ENCODE measurements around the gene GNG7.

The GNG7 gene

DNA sequence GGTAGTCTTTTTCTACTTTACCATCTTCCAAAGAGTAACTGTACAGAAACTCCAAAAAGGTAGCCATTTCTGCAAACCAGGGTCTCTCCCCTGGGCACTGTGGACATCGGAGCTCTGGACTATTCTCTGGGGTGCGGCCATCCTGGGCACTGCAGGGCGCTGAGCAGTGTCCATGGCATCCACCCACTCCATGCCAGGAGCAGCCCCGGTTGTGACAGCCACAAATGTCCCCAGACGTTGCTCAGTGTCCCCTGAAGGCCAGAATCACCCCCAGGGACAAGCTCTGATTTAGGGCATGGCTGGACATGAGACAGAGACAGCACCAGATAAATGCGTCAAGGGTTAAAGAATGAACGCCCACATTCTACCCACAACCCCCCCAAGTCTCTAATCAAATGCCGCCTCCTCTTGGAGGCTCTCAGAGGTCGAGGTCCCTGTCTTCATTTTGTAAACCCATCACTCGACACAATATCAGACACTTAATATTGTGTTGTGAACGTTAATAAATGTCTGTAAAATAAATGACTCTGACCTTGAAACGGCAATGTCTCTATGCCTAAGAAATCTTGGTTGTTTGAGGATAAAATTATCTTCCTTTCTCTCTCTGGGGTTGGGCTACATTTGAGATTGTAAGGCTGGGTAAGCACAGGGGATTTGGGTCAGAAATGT is 8.9 kb downstream of the GNG7 start:
- TF ChIP-seq, protein P1, sequence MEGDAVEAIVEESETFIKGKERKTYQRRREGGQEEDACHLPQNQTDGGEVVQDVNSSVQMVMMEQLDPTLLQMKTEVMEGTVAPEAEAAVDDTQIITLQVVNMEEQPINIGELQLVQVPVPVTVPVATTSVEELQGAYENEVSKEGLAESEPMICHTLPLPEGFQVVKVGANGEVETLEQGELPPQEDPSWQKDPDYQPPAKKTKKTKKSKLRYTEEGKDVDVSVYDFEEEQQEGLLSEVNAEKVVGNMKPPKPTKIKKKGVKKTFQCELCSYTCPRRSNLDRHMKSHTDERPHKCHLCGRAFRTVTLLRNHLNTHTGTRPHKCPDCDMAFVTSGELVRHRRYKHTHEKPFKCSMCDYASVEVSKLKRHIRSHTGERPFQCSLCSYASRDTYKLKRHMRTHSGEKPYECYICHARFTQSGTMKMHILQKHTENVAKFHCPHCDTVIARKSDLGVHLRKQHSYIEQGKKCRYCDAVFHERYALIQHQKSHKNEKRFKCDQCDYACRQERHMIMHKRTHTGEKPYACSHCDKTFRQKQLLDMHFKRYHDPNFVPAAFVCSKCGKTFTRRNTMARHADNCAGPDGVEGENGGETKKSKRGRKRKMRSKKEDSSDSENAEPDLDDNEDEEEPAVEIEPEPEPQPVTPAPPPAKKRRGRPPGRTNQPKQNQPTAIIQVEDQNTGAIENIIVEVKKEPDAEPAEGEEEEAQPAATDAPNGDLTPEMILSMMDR (IDR thresholded peaks at IDR 0.05; ENCODE audit: poor library complexity, severe bottlenecking) = no peak
- Histone ChIP-seq H3K27me3 (ENCODE audit: insufficient read depth, poor library complexity, severe bottlenecking) (no peaks in the 10 kb centered on the region), H3K4me3 (ENCODE audit: severe bottlenecking) (no peak overlapping the region), H3K9me3 (ENCODE audit: severe bottlenecking) (no peaks in the 10 kb centered on the region), H3K4me1 (ENCODE audit: insufficient read depth, poor library complexity, severe bottlenecking) (no peaks in the 10 kb centered on the region), H3K27ac (ENCODE audit: poor library complexity, severe bottlenecking) (no peak overlapping the region), H3K36me3 (ENCODE audit: low read depth) (no peaks in the 10 kb centered on the region)
- ATAC-seq (ENCODE audit: low read depth) (no peak), DNase-seq (ENCODE audit: low spot score) (no peak)

DNA sequence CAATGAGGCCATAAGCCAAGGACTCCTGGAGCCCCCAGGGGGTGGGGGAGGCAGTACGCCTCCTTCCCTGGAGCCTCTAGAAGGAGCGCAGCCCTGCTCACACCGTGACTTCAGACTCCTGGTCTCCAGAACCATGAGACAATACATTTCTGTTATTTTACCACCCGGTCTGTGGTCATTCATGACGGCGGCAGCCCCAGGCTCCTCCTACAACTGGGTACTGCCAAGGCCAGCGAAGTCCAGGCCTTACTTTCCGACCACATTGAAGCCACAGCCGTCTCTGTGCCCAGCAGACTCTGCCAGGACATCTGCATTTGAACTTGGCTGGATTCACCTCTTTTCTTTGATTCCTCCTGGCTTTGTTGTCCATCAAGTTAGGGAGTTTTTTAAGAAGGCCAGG is 10.5 kb downstream of the GNG7 start:
- no peaks in the 10 kb centered on the region for H3K27me3 ChIP-seq (ENCODE audit: insufficient read depth, poor library complexity, severe bottlenecking)
- H3K4me3 ChIP-seq (ENCODE audit: severe bottlenecking) = no peak overlapping the region
- TF ChIP-seq, protein P1 (IDR thresholded peaks at IDR 0.05; ENCODE audit: poor library complexity, severe bottlenecking) = no peak
- H3K9me3 ChIP-seq (ENCODE audit: severe bottlenecking) = no peaks in the 10 kb centered on the region
- H3K4me1 ChIP-seq (ENCODE audit: insufficient read depth, poor library complexity, severe bottlenecking) = no peaks in the 10 kb centered on the region
- DNase-seq (ENCODE audit: low spot score) = no peak
- H3K27ac ChIP-seq (ENCODE audit: poor library complexity, severe bottlenecking) = no peak overlapping the region
- ATAC-seq (ENCODE audit: low read depth) = no peak
- no peaks in the 10 kb centered on the region for H3K36me3 ChIP-seq (ENCODE audit: low read depth)

DNA sequence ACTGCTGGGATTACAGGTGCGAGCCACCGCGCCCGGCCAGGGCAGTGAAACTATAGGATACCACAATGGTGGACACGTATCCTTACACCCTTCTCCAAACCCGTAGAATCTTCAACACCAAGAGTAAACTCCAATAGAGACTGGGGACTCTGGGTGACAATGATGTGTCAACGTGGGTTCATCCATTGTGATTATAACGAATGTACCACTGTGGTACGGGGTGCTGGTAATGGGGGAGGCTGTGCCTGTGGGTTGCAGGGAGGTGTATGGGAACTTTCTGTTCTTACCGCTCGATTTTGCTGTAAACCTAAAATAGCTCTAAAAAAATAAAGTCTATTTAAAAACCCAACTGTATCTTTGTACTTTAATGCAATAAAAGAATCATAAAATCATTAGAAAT is 11.6 kb downstream of the GNG7 start:
- DNase-seq (ENCODE audit: low spot score) (no peak), ATAC-seq (ENCODE audit: low read depth) (no peak)
- Histone ChIP-seq H3K4me3 (ENCODE audit: severe bottlenecking) (no peak overlapping the region), H3K4me1 (ENCODE audit: insufficient read depth, poor library complexity, severe bottlenecking) (no peaks in the 10 kb centered on the region), H3K27me3 (ENCODE audit: insufficient read depth, poor library complexity, severe bottlenecking) (no peaks in the 10 kb centered on the region), H3K9me3 (ENCODE audit: severe bottlenecking) (no peaks in the 10 kb centered on the region), H3K27ac (ENCODE audit: poor library complexity, severe bottlenecking) (no peak overlapping the region), H3K36me3 (ENCODE audit: low read depth) (no peaks in the 10 kb centered on the region)
- TF ChIP-seq, protein P1 (IDR thresholded peaks at IDR 0.05; ENCODE audit: poor library complexity, severe bottlenecking) = no peak

DNA sequence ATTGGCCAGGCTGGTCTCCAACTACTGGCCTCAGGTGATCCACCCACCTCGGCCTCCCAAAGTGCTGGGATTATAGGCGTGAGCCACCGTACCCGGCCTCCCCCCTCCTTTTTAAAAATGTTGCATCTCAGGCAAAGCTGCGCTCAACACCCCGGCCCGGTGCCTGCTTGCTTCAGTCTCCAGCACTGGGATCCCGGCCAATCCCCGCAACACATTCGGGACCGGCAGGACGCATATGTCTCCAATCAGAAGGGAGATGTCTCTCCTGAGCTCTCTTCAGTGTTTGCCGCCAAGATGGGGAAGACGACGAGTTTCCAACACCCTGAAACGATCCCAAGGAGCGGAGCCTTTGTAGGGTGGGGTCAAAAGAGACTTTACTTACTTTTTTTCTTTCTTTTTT is 16.1 kb downstream of the GNG7 start:
- H3K27me3 ChIP-seq (ENCODE audit: insufficient read depth, poor library complexity, severe bottlenecking) = no peaks in the 10 kb centered on the region
- no peak overlapping the region for H3K4me3 ChIP-seq (ENCODE audit: severe bottlenecking)
- no peak for ATAC-seq (ENCODE audit: low read depth)
- no peak overlapping the region for H3K27ac ChIP-seq (ENCODE audit: poor library complexity, severe bottlenecking)
- DNase-seq (ENCODE audit: low spot score) = no peak
- H3K4me1 ChIP-seq (ENCODE audit: insufficient read depth, poor library complexity, severe bottlenecking) = no peaks in the 10 kb centered on the region
- H3K9me3 ChIP-seq (ENCODE audit: severe bottlenecking) = no peaks in the 10 kb centered on the region
- no peaks in the 10 kb centered on the region for H3K36me3 ChIP-seq (ENCODE audit: low read depth)
- TF ChIP-seq, protein P1 (IDR thresholded peaks at IDR 0.05; ENCODE audit: poor library complexity, severe bottlenecking) = no peak

DNA sequence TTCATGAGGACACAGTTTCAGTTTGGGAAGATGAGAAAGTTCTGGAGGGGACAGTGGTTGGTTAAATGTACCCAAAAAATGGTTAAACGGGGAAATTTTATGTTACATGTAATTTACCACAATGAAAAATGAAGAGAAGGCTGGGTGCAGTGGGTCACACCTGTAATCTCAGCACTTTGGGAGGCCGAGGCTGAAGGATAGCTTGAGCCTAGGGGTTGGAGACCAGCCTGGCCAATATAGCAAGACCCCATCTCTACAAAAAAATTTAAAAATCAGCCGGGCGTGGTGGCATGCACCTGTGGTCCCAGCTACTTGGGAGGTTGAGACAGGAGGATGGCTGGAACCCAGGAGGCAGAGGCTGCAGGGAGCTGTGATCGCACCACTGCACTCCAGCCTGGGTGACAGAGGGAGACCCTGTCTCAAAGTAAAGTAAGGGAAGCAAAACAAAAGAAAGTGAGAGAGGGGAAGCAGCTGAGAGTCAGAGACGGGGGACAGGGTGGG is 17.2 kb downstream of the GNG7 start:
- Histone ChIP-seq H3K27ac (ENCODE audit: poor library complexity, severe bottlenecking) (no peak overlapping the region), H3K9me3 (ENCODE audit: severe bottlenecking) (no peaks in the 10 kb centered on the region), H3K4me1 (ENCODE audit: insufficient read depth, poor library complexity, severe bottlenecking) (no peaks in the 10 kb centered on the region), H3K27me3 (ENCODE audit: insufficient read depth, poor library complexity, severe bottlenecking) (no peaks in the 10 kb centered on the region), H3K4me3 (ENCODE audit: severe bottlenecking) (no peak overlapping the region), H3K36me3 (ENCODE audit: low read depth) (no peaks in the 10 kb centered on the region)
- DNase-seq (ENCODE audit: low spot score) = no peak
- ATAC-seq (ENCODE audit: low read depth) = no peak
- TF ChIP-seq, protein P1 (IDR thresholded peaks at IDR 0.05; ENCODE audit: poor library complexity, severe bottlenecking) = no peak
